A549 (cell line): ENCODE results near the gene EDA2R.

Experiments used
- BHLHE40 ChIP-seq: IDR thresholded peaks from 2 replicates; pipeline ENCODE4 v1.6.1; 2012; ENCODE audit warnings: low read depth, low read length, inconsistent platforms
- CBX2 ChIP-seq: fragments of 200-600 bp; sonication (generic); IDR thresholded peaks from 2 replicates; pipeline ENCODE4 v1.6.1; 2016; ENCODE audit warnings: low read depth, mild to moderate bottlenecking, borderline replicate concordance
- EP300 ChIP-seq, 2 experiments: fragments of >200 bp; sonication (Bioruptor Twin); formaldehyde crosslinking; IDR thresholded peaks; 2 replicates in 1 of 2; 3 replicates in 1 of 2; pipeline ENCODE4 v1.6.1; 2016 to 2017
- ESRRA ChIP-seq: fragments of 150-350 bp; IDR thresholded peaks from 2 replicates; pipeline ENCODE4 v1.6.1; 2014; ENCODE audit warnings: mild to moderate bottlenecking, low read length, borderline replicate concordance
- HDAC2 ChIP-seq: fragments of 200-600 bp; sonication (generic); IDR thresholded peaks from 2 replicates; pipeline ENCODE4 v1.6.1; 2016
- HOXA7 ChIP-seq: fragments of 250-450 bp; sonication (Bioruptor Pico); IDR thresholded peaks from 2 replicates; pipeline ENCODE4 v1.5.0; 2020; ENCODE audit warnings: mild to moderate bottlenecking, moderate library complexity
- KDM1A ChIP-seq: fragments of 200-600 bp; sonication (generic); IDR thresholded peaks from 2 replicates; pipeline ENCODE4 v1.6.1; 2016; ENCODE audit warnings: low read depth, mild to moderate bottlenecking
- MAFK ChIP-seq: fragments of 450-650 bp; IDR thresholded peaks from 2 replicates; pipeline ENCODE4 v1.6.1; 2014; ENCODE audit not compliant: partially characterized antibody
- MAX ChIP-seq: IDR thresholded peaks from 2 replicates; pipeline ENCODE4 v1.6.1; 2012
- POLR2A ChIP-seq: IDR thresholded peaks from 2 replicates; pipeline ENCODE4 v1.6.1; 2012; ENCODE audit warnings: mild to moderate bottlenecking, low read length
- RAD21 ChIP-seq, 2 experiments: fragments of >200 bp in 1 of 2; sonication (Bioruptor Twin) in 1 of 2; formaldehyde crosslinking in 1 of 2; IDR thresholded peaks in 1 of 2; conservative IDR thresholded peaks in 1 of 2; 2 replicates in 1 of 2; 3 replicates in 1 of 2; pipeline ENCODE4 v1.6.1; 2012 to 2018; ENCODE audit warnings: inconsistent platforms in 1 of 2
- RCOR1 ChIP-seq: fragments of 150-350 bp; IDR thresholded peaks from 2 replicates; pipeline ENCODE4 v1.6.1; 2014; ENCODE audit warnings: antibody characterized with exemption, low read length, low read depth
- TF ChIP-seq, protein P1 (sequence below): fragments of >200 bp; sonication (Bioruptor Twin); formaldehyde crosslinking; IDR thresholded peaks from 3 replicates; pipeline ENCODE4 v1.5.1; 2016

DNA sequence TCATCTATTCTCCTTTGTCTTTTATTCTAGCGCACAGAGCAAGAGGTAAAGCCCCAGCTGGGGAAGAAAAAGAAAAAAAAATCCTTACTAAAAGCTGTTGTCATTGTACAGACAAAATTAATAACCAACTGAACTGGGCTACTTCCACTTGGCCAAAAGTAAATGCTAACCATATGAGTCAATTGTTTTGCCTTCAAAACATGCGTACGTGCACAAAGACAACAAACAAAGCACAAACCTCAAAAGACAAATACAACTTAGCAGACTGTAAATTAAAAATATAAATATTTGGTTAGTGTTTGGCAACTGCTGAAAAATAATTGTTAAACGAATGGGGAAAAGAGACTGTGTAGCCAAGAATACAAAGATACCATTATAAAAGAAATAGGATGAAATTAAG, 5.9 kb downstream of the EDA2R start:
- TF ChIP-seq POLR2A (no peak), HDAC2 (no peak), RCOR1 (no peak), EP300 (IDR thresholded peaks at IDR 0.05) (no peak), MAFK (no peak), RAD21 (conservative IDR thresholded peaks at IDR 0.05 in 1 of 2, IDR thresholded peaks at IDR 0.05 in 1 of 2) (no peak), CBX2 (no peak), BHLHE40 (no peak), ESRRA (no peak), KDM1A (no peak), HOXA7 (CRISPR knock-in tag) (no peak), MAX (no peak)
- TF ChIP-seq, protein P1, sequence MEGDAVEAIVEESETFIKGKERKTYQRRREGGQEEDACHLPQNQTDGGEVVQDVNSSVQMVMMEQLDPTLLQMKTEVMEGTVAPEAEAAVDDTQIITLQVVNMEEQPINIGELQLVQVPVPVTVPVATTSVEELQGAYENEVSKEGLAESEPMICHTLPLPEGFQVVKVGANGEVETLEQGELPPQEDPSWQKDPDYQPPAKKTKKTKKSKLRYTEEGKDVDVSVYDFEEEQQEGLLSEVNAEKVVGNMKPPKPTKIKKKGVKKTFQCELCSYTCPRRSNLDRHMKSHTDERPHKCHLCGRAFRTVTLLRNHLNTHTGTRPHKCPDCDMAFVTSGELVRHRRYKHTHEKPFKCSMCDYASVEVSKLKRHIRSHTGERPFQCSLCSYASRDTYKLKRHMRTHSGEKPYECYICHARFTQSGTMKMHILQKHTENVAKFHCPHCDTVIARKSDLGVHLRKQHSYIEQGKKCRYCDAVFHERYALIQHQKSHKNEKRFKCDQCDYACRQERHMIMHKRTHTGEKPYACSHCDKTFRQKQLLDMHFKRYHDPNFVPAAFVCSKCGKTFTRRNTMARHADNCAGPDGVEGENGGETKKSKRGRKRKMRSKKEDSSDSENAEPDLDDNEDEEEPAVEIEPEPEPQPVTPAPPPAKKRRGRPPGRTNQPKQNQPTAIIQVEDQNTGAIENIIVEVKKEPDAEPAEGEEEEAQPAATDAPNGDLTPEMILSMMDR: no peak
